HEK293 (cell line): ENCODE data around the gene HEATR5B.

Experiments used
- CTCF ChIA-PET: fragments of 350-600 bp; formaldehyde crosslinking; extraction: SDS; loops from one replicate; lab custom pipeline; 2021; ENCODE audit warnings: antibody characterized with exemption; lab: Yijun Ruan, JAX
- POLR2A ChIA-PET: fragments of 300-600 bp; formaldehyde crosslinking; extraction: SDS; loops from one replicate; lab custom pipeline; 2020; ENCODE audit warnings: antibody characterized with exemption, inconsistent platforms; lab: Yijun Ruan, JAX
- H3K27ac ChIP-seq: fragments of 200-500 bp; sonication (Bioruptor generic); 2 replicates; pipeline ENCODE4 v1.5.1; 2014; ENCODE audit warnings: low read depth, low read length, control low read depth, inconsistent platforms; ENCODE audit errors: extremely low read depth
- H3K36me3 ChIP-seq, 2 experiments: fragments of 200-500 bp in 1 of 2; sonication (Bioruptor generic) in 1 of 2; 1 replicate in 1 of 2; 2 replicates in 1 of 2; pipeline ENCODE4 v1.5.1; 2014 to 2017; ENCODE audit warnings: inconsistent platforms in 2 of 2, low read length in 2 of 2; ENCODE audit not compliant: control insufficient read depth in 2 of 2, insufficient read depth in 1 of 2
- H3K4me1 ChIP-seq: fragments of 200-500 bp; sonication (Bioruptor generic); 2 replicates; pipeline ENCODE4 v1.5.1; 2014; ENCODE audit warnings: mild to moderate bottlenecking, low read length, inconsistent platforms; ENCODE audit not compliant: control insufficient read depth, insufficient read depth
- H3K4me3 ChIP-seq: 2 replicates; pipeline ENCODE4 v1.5.1; 2011; ENCODE audit warnings: low read depth, mild to moderate bottlenecking, control low read depth, low read length, moderate library complexity
- H3K9me3 ChIP-seq: fragments of 200-500 bp; sonication (Bioruptor generic); 2 replicates; pipeline ENCODE4 v1.5.1; 2014; ENCODE audit warnings: low read depth, low read length, inconsistent platforms; ENCODE audit not compliant: control insufficient read depth, insufficient read depth
- HOXD13 ChIP-seq: sonication (generic); formaldehyde crosslinking; IDR thresholded peaks from 2 replicates; pipeline ENCODE4 v1.8.0; 2022; ENCODE audit warnings: missing genetic modification reagents, borderline replicate concordance
- KLF1 ChIP-seq: fragments of 450-650 bp; formaldehyde crosslinking; IDR thresholded peaks from 2 replicates; pipeline ENCODE4 v1.5.1; 2016; ENCODE audit warnings: missing biosample characterization, missing genetic modification characterization
- SP3 ChIP-seq: fragments of 450-650 bp; formaldehyde crosslinking; IDR thresholded peaks from 2 replicates; pipeline ENCODE4 v1.5.1; 2016; ENCODE audit warnings: missing biosample characterization, missing genetic modification characterization
- ZBTB17 ChIP-seq: fragments of 450-650 bp; formaldehyde crosslinking; IDR thresholded peaks from 2 replicates; pipeline ENCODE4 v1.5.1; 2016; ENCODE audit warnings: missing biosample characterization, missing genetic modification characterization
- ZBTB8A ChIP-seq: fragments of 450-650 bp; formaldehyde crosslinking; IDR thresholded peaks from 2 replicates; pipeline ENCODE4 v1.5.1; 2016; ENCODE audit warnings: missing biosample characterization, missing genetic modification characterization
- ZNF114 ChIP-seq: fragments of 450-650 bp; formaldehyde crosslinking; IDR thresholded peaks from 2 replicates; pipeline ENCODE4 v1.5.0; 2017; ENCODE audit warnings: missing biosample characterization, missing genetic modification characterization
- ZNF248 ChIP-seq: fragments of 450-650 bp; formaldehyde crosslinking; IDR thresholded peaks from 2 replicates; pipeline ENCODE4 v1.5.1; 2017; ENCODE audit warnings: missing biosample characterization, missing genetic modification characterization
- ZNF335 ChIP-seq: fragments of 450-650 bp; formaldehyde crosslinking; conservative IDR thresholded peaks from 2 replicates; pipeline ENCODE4 v1.5.1; 2016; ENCODE audit warnings: missing biosample characterization, missing genetic modification characterization
- ZNF366 ChIP-seq: fragments of 450-650 bp; formaldehyde crosslinking; conservative IDR thresholded peaks from 2 replicates; pipeline ENCODE4 v1.5.1; 2016; ENCODE audit warnings: missing biosample characterization, missing genetic modification characterization
- ZNF501 ChIP-seq: fragments of 450-650 bp; formaldehyde crosslinking; IDR thresholded peaks from 2 replicates; pipeline ENCODE4 v1.5.1; 2016; ENCODE audit warnings: missing biosample characterization, missing genetic modification characterization
- ZNF561 ChIP-seq: fragments of 450-650 bp; IDR thresholded peaks from 2 replicates; pipeline ENCODE4 v1.5.1; 2018; ENCODE audit warnings: missing biosample characterization, missing genetic modification characterization, borderline replicate concordance
- ZNF600 ChIP-seq: fragments of 450-650 bp; formaldehyde crosslinking; IDR thresholded peaks from 2 replicates; pipeline ENCODE4 v1.5.1; 2016; ENCODE audit warnings: missing biosample characterization, missing genetic modification characterization
- ZNF658 ChIP-seq: fragments of 450-650 bp; formaldehyde crosslinking; IDR thresholded peaks from 2 replicates; pipeline ENCODE4; 2016; ENCODE audit warnings: missing biosample characterization, missing genetic modification characterization
- TF ChIP-seq, protein P1 (sequence below): IDR thresholded peaks from 2 replicates; pipeline ENCODE4 v1.6.1; 2011; ENCODE audit warnings: mild to moderate bottlenecking, low read depth, low read length, borderline replicate concordance
- TF ChIP-seq, protein P2 (sequence below): fragments of 450-650 bp; formaldehyde crosslinking; conservative IDR thresholded peaks from 2 replicates; pipeline ENCODE4 v1.5.1; 2016; ENCODE audit warnings: low read depth, missing biosample characterization, missing genetic modification characterization
- TF ChIP-seq, protein P3 (sequence below): fragments of 450-650 bp; formaldehyde crosslinking; IDR thresholded peaks from 2 replicates; pipeline ENCODE4 v1.5.1; 2016; ENCODE audit warnings: missing biosample characterization, missing genetic modification characterization
- TF ChIP-seq, protein P4 (sequence below): fragments of 450-650 bp; formaldehyde crosslinking; IDR thresholded peaks from 2 replicates; pipeline ENCODE4 v1.5.1; 2016; ENCODE audit warnings: missing biosample characterization, missing genetic modification characterization
- TF ChIP-seq, protein P5 (sequence below): fragments of 450-650 bp; formaldehyde crosslinking; IDR thresholded peaks from 2 replicates; pipeline ENCODE4 v1.5.1; 2017; ENCODE audit warnings: missing biosample characterization, missing genetic modification characterization

Gene HEATR5B

DNA sequence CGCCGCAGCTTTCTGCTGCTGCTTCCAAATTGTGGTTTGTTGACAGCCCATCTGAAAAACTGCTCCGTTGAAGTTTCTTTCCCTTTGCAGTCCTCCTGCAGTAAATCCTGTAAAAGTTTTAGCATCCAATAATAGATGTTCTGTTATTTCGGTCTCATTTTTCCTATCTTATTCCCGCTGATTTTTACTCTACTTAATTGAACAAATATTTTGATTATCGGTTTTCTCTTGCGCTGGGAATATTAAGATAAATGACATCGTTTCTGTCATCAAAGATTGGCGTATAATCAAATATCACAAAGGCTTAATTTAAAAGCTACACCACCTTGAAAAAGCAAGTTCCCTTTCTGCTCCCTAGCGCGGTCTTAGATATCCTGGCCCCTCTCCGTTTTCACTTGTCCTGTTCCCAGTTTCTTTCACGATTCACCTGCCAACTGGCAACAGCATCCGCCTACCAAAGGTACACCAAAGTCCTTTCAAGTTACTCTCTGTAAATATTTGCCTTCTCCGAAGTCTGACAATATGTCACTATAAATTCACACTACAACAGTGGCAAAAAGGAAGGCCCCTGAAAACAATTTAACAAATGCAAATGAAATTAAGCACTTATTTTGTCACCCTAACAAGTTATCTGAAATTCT, 116.8 kb downstream of the HEATR5B start:
- no peaks in the 10 kb centered on the region for H3K9me3 ChIP-seq
- H3K4me3 ChIP-seq: peak overlapping the region; percentile 63
- peak overlapping the region; percentile 63 for H3K27ac ChIP-seq
- TF ChIP-seq, protein P1, sequence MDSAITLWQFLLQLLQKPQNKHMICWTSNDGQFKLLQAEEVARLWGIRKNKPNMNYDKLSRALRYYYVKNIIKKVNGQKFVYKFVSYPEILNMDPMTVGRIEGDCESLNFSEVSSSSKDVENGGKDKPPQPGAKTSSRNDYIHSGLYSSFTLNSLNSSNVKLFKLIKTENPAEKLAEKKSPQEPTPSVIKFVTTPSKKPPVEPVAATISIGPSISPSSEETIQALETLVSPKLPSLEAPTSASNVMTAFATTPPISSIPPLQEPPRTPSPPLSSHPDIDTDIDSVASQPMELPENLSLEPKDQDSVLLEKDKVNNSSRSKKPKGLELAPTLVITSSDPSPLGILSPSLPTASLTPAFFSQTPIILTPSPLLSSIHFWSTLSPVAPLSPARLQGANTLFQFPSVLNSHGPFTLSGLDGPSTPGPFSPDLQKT: no peak
- TF ChIP-seq ZNF248 (tag by site-specific recombination) (no peak), HOXD13 (CRISPR knock-in tag) (no peak), ZBTB17 (tag by site-specific recombination) (peak; percentile 75), ZNF335 (tag by site-specific recombination) (peak; percentile 60), ZNF658 (tag by site-specific recombination) (no peak), ZNF600 (no peak), ZNF501 (tag by site-specific recombination) (0 out of 2 replicates have a peak, but pooled peaks have one; percentile 19), ZBTB8A (tag by site-specific recombination) (no peak)
- TF ChIP-seq, protein P2, sequence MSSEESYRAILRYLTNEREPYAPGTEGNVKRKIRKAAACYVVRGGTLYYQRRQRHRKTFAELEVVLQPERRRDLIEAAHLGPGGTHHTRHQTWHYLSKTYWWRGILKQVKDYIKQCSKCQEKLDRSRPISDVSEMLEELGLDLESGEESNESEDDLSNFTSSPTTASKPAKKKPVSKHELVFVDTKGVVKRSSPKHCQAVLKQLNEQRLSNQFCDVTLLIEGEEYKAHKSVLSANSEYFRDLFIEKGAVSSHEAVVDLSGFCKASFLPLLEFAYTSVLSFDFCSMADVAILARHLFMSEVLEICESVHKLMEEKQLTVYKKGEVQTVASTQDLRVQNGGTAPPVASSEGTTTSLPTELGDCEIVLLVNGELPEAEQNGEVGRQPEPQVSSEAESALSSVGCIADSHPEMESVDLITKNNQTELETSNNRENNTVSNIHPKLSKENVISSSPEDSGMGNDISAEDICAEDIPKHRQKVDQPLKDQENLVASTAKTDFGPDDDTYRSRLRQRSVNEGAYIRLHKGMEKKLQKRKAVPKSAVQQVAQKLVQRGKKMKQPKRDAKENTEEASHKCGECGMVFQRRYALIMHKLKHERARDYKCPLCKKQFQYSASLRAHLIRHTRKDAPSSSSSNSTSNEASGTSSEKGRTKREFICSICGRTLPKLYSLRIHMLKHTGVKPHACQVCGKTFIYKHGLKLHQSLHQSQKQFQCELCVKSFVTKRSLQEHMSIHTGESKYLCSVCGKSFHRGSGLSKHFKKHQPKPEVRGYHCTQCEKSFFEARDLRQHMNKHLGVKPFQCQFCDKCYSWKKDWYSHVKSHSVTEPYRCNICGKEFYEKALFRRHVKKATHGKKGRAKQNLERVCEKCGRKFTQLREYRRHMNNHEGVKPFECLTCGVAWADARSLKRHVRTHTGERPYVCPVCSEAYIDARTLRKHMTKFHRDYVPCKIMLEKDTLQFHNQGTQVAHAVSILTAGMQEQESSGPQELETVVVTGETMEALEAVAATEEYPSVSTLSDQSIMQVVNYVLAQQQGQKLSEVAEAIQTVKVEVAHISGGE: no peak
- TF ChIP-seq, protein P3, sequence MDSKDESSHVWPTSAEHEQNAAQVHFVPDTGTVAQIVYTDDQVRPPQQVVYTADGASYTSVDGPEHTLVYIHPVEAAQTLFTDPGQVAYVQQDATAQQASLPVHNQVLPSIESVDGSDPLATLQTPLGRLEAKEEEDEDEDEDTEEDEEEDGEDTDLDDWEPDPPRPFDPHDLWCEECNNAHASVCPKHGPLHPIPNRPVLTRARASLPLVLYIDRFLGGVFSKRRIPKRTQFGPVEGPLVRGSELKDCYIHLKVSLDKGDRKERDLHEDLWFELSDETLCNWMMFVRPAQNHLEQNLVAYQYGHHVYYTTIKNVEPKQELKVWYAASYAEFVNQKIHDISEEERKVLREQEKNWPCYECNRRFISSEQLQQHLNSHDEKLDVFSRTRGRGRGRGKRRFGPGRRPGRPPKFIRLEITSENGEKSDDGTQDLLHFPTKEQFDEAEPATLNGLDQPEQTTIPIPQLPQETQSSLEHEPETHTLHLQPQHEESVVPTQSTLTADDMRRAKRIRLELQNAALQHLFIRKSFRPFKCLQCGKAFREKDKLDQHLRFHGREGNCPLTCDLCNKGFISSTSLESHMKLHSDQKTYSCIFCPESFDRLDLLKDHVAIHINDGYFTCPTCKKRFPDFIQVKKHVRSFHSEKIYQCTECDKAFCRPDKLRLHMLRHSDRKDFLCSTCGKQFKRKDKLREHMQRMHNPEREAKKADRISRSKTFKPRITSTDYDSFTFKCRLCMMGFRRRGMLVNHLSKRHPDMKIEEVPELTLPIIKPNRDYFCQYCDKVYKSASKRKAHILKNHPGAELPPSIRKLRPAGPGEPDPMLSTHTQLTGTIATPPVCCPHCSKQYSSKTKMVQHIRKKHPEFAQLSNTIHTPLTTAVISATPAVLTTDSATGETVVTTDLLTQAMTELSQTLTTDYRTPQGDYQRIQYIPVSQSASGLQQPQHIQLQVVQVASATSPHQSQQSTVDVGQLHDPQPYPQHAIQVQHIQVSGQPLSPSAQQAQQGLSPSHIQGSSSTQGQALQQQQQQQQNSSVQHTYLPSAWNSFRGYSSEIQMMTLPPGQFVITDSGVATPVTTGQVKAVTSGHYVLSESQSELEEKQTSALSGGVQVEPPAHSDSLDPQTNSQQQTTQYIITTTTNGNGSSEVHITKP (tag by site-specific recombination): 0 out of 2 replicates have a peak, but pooled peaks have one; percentile 31
- CTCF ChIA-PET: interaction anchor here (0.7 to 1.7 kb wide), 3 partner anchors 8 to 33 kb away, joined by 3 to 6 read pairs (median 3); no protein-coding TSS in a partner anchor
- POLR2A ChIA-PET: interaction anchor here (0.5 to 2.0 kb wide), 7 partner anchors 9 to 302 kb away, joined by 3 to 8 read pairs (median 4); partner anchors contain the start of genes GPATCH11 and HEATR5B
- no peaks in the 10 kb centered on the region for H3K36me3 ChIP-seq
- peaks cover 11% of the 10 kb centered on the region for H3K4me1 ChIP-seq

DNA sequence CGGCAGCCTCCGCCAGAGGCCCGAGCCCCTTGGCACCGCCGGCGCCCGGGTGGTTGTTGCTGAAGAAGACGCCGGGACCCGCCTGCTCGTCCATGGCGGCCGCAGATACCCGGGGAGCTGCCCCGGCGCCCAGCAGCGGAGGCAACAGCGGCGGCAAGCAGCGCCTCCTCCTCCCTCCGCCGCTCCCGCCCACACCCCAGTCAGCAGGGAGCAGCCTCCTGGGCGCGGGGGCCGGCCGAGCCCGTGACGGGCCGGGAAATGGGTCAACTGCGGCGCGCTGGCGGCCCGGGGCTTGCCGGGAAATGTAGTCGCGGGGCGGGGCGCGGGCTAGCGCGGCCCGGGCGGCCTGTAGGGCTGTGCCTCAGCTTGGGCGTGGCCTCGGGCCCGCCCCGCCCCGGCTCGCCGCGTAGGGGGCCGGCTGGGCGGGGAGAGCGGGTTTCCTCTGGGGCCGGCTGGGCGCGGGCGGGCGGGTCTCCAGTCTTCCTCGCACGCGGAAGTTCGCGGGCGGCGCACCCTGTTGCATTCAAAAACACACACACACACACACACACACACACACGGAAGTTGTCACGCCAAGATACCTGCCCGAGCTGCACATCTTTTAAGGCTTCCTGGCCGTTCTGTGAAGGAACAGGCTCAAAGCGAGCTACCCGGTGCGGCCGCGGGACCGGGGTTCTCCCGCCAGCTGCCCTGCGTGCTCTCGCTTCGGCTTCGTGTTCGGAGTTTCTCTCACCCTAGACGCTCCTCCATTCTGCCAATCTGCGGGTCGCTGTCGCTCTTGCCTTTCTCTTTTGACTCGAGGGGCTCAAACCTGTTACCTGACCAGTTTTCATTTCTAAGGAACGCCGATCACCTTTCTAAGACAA, 117.6 kb downstream of the HEATR5B start, which contains the start of gene STRN:
TSS of gene STRN (minus strand) at position 167 of the 866 bp plus-strand sequence. CDS start at position 94, 73 bp downstream.
- ChIA-PET CTCF (interaction anchor here (0.9 to 1.7 kb wide), 2 partner anchors 8 to 14 kb away, joined by 3 to 6 read pairs; no protein-coding TSS in a partner anchor), POLR2A (interaction anchor here (0.5 to 2.0 kb wide), 9 partner anchors 9 to 301 kb away, joined by 3 to 8 read pairs (median 4); partner anchors contain the start of genes GPATCH11 and HEATR5B)
- no peaks in the 10 kb centered on the region for H3K36me3 ChIP-seq
- peak within 1 kb of the TSS; percentile 86 for H3K4me3 ChIP-seq
- no peaks in the 10 kb centered on the region for H3K9me3 ChIP-seq
- H3K27ac ChIP-seq: peak within 1 kb of the TSS; percentile 95
- H3K4me1 ChIP-seq: peaks cover 11% of the 10 kb centered on the region
- TF ChIP-seq, protein P4, sequence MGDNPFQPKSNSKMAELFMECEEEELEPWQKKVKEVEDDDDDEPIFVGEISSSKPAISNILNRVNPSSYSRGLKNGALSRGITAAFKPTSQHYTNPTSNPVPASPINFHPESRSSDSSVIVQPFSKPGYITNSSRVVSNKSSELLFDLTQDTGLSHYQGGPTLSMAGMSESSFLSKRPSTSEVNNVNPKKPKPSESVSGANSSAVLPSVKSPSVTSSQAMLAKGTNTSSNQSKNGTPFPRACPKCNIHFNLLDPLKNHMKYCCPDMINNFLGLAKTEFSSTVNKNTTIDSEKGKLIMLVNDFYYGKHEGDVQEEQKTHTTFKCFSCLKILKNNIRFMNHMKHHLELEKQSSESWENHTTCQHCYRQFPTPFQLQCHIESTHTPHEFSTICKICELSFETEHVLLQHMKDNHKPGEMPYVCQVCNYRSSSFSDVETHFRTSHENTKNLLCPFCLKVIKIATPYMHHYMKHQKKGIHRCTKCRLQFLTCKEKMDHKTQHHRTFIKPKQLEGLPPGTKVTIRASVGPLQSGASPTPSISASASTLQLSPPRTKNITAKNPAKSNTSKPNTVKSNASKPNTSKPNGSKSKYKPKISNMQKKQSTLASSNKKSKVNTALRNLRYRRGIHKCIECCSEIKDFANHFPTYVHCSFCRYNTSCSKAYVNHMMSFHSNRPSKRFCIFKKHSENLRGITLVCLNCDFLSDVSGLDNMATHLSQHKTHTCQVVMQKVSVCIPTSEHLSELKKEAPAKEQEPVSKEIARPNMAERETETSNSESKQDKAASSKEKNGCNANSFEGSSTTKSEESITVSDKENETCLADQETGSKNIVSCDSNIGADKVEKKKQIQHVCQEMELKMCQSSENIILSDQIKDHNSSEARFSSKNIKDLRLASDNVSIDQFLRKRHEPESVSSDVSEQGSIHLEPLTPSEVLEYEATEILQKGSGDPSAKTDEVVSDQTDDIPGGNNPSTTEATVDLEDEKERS: no peak
- TF ChIP-seq ZNF600 (peak; percentile 73), ZNF561 (tag by site-specific recombination) (peak; percentile 70; the same call in 1 of the 2 replicates), KLF1 (peak; percentile 67), ZNF366 (tag by site-specific recombination) (peak; percentile 36; the same call in 1 of the 2 replicates), ZNF114 (tag by site-specific recombination) (no peak), SP3 (peak; percentile 33)
- TF ChIP-seq, protein P5, sequence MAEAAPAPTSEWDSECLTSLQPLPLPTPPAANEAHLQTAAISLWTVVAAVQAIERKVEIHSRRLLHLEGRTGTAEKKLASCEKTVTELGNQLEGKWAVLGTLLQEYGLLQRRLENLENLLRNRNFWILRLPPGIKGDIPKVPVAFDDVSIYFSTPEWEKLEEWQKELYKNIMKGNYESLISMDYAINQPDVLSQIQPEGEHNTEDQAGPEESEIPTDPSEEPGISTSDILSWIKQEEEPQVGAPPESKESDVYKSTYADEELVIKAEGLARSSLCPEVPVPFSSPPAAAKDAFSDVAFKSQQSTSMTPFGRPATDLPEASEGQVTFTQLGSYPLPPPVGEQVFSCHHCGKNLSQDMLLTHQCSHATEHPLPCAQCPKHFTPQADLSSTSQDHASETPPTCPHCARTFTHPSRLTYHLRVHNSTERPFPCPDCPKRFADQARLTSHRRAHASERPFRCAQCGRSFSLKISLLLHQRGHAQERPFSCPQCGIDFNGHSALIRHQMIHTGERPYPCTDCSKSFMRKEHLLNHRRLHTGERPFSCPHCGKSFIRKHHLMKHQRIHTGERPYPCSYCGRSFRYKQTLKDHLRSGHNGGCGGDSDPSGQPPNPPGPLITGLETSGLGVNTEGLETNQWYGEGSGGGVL: peak; percentile 51
